NB4 (cell line): ENCODE data around the gene NADK2.

Experiments
- POLR2A ChIP-seq: IDR thresholded peaks from 2 replicates; pipeline ENCODE4 v1.6.1; 2011; ENCODE audit warnings: mild to moderate bottlenecking; ENCODE audit not compliant: insufficient read length; ENCODE audit errors: extremely low read depth
- TF ChIP-seq, protein P1 (sequence below): IDR thresholded peaks from one replicate; pipeline ENCODE4 v1.5.1; 2012; ENCODE audit warnings: low read depth, low read length

DNA sequence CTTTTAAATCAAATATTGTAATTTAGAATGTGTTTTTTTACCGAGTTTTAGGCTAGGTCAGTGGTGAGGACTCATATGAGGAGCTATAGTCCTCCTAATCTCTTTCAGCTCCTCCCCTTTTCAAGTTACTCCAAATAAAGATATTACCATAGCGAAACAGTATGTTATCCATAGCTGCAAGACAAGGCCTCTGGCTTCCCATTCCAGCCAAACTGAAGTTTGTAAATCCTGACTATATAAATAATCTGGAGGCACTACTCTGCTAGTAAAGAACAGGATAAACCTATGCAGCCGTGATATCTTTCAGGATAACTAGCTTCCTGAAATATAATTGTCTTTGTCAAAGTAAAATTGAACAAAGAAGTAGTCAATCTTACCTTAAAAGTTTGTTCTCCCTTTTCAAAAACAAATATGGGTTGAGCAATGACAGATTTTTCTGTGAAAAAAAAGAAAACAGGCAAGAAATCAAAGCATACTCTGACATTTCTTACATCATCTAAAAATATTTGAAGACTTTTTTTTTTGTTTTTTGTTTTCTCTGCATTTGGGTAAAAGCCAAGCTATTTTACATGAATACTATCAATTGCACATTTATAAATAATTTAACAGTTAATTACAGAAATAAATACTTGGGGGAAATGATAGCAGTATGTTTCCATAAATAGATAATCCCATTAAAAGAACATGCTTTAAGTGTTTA is 29.3 kb upstream of the NADK2 start:
- TF ChIP-seq, protein P1, sequence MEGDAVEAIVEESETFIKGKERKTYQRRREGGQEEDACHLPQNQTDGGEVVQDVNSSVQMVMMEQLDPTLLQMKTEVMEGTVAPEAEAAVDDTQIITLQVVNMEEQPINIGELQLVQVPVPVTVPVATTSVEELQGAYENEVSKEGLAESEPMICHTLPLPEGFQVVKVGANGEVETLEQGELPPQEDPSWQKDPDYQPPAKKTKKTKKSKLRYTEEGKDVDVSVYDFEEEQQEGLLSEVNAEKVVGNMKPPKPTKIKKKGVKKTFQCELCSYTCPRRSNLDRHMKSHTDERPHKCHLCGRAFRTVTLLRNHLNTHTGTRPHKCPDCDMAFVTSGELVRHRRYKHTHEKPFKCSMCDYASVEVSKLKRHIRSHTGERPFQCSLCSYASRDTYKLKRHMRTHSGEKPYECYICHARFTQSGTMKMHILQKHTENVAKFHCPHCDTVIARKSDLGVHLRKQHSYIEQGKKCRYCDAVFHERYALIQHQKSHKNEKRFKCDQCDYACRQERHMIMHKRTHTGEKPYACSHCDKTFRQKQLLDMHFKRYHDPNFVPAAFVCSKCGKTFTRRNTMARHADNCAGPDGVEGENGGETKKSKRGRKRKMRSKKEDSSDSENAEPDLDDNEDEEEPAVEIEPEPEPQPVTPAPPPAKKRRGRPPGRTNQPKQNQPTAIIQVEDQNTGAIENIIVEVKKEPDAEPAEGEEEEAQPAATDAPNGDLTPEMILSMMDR, result no peak
- TF ChIP-seq POLR2A, result no peak
